HepG2 (cell line): Measurements from ENCODE around the gene PDP2. TPM values are rescaled to one million over a fixed set of nuclear protein-coding genes. Genes with fewer than 3 reads are reported as not detected.

Experiments used
- AHR ChIP-seq: IDR thresholded peaks from 2 replicates; pipeline ENCODE4 v1.6.1; 2018; ENCODE audit warnings: missing genetic modification reagents, missing compliant biosample characterization
- DZIP1 ChIP-seq: sonication (generic); formaldehyde crosslinking; IDR thresholded peaks from 2 replicates; pipeline ENCODE4 v1.5.0; 2020; ENCODE audit warnings: mild to moderate bottlenecking, missing genetic modification reagents
- E2F1 ChIP-seq: sonication (generic); formaldehyde crosslinking; IDR thresholded peaks from 2 replicates; pipeline ENCODE4 v1.5.0; 2020; ENCODE audit warnings: missing genetic modification reagents
- E2F5 ChIP-seq: sonication (generic); formaldehyde crosslinking; conservative IDR thresholded peaks from 2 replicates; pipeline ENCODE4 v1.4.0; 2020; ENCODE audit warnings: missing genetic modification reagents
- FOXA3 ChIP-seq: IDR thresholded peaks from 2 replicates; pipeline ENCODE4 v1.6.1; 2016; ENCODE audit warnings: missing genetic modification reagents, missing compliant biosample characterization
- GLI4 ChIP-seq: sonication (generic); formaldehyde crosslinking; IDR thresholded peaks from 2 replicates; pipeline ENCODE4 v1.5.1; 2020; ENCODE audit warnings: missing genetic modification reagents, mild to moderate bottlenecking, moderate library complexity, borderline replicate concordance
- HINFP ChIP-seq: sonication (generic); formaldehyde crosslinking; IDR thresholded peaks from 2 replicates; pipeline ENCODE4 v1.4.0; 2020; ENCODE audit warnings: low read depth, mild to moderate bottlenecking, missing genetic modification reagents
- HIVEP1 ChIP-seq: sonication (generic); formaldehyde crosslinking; IDR thresholded peaks from 2 replicates; pipeline ENCODE4 v1.4.0; 2020; ENCODE audit warnings: mild to moderate bottlenecking, missing genetic modification reagents
- IRF1 ChIP-seq: sonication (generic); formaldehyde crosslinking; IDR thresholded peaks from 2 replicates; pipeline ENCODE4 v1.4.0; 2020; ENCODE audit warnings: low read depth, mild to moderate bottlenecking, missing genetic modification reagents
- ISL2 ChIP-seq: sonication (generic); formaldehyde crosslinking; IDR thresholded peaks from 2 replicates; pipeline ENCODE4 v1.5.0; 2020; ENCODE audit warnings: missing genetic modification reagents
- MTF1 ChIP-seq: sonication (generic); formaldehyde crosslinking; IDR thresholded peaks from 2 replicates; pipeline ENCODE4 v1.5.0; 2020; ENCODE audit warnings: missing genetic modification reagents
- NFE2L1 ChIP-seq: sonication (generic); formaldehyde crosslinking; IDR thresholded peaks from 2 replicates; pipeline ENCODE4 v1.4.0; 2020; ENCODE audit warnings: missing genetic modification reagents, mild to moderate bottlenecking, borderline replicate concordance
- POLR2A ChIP-seq, 2 experiments: IDR thresholded peaks; 2 replicates each; pipeline ENCODE4 v1.6.1; 2011; ENCODE audit warnings: low read depth in 2 of 2, low read length in 2 of 2, mild to moderate bottlenecking in 1 of 2, moderate library complexity in 1 of 2; ENCODE audit not compliant: insufficient read depth in 1 of 2
- RAD51 ChIP-seq: fragments of 450-650 bp; IDR thresholded peaks from 2 replicates; pipeline ENCODE4 v1.6.1; 2016; ENCODE audit warnings: borderline replicate concordance
- SALL1 ChIP-seq: sonication (generic); formaldehyde crosslinking; IDR thresholded peaks from 2 replicates; pipeline ENCODE4 v1.8.0; 2022; ENCODE audit warnings: mild to moderate bottlenecking, missing genetic modification reagents
- SRY ChIP-seq: sonication (generic); formaldehyde crosslinking; IDR thresholded peaks from 2 replicates; pipeline ENCODE4 v1.8.0; 2022; ENCODE audit warnings: mild to moderate bottlenecking, missing genetic modification reagents
- SSRP1 ChIP-seq: IDR thresholded peaks from 2 replicates; pipeline ENCODE4 v1.6.1; 2016; ENCODE audit warnings: control low read depth
- SYNCRIP ChIP-seq: fragments of 200-400 bp; formaldehyde crosslinking; IDR thresholded peaks from 2 replicates; pipeline ENCODE4 v1.6.1; 2018; ENCODE audit warnings: mild to moderate bottlenecking, low read depth, low read length; ENCODE audit not compliant: insufficient read depth
- ZBTB20 ChIP-seq: sonication (generic); formaldehyde crosslinking; IDR thresholded peaks from 2 replicates; pipeline ENCODE4 v1.8.1; 2023; ENCODE audit warnings: missing genetic modification reagents, low read depth, mild to moderate bottlenecking, borderline replicate concordance
- ZBTB26 ChIP-seq: IDR thresholded peaks from 2 replicates; pipeline ENCODE4 v1.6.1; 2016; ENCODE audit warnings: missing compliant biosample characterization, missing genetic modification reagents, borderline replicate concordance
- ZC3H13 ChIP-seq: sonication (generic); formaldehyde crosslinking; IDR thresholded peaks from 2 replicates; pipeline ENCODE4 v1.8.1; 2023; ENCODE audit warnings: mild to moderate bottlenecking, missing genetic modification reagents, moderate library complexity
- ZKSCAN5 ChIP-seq: sonication (generic); formaldehyde crosslinking; IDR thresholded peaks from 2 replicates; pipeline ENCODE4 v1.5.1; 2020; ENCODE audit warnings: mild to moderate bottlenecking, missing genetic modification reagents
- polyA plus RNA-seq, 8 experiments: library from polyadenylated mRNA; depleted of rRNA in 3 of 8; stranded (reverse) in 7 of 8; unstranded in 1 of 8; fragments of >200 nt; fragmentation: Illumina TruSeq in 4 of 8; extraction: Trizol in 4 of 8; gene quantifications; 2 replicates each; pipeline versions ENCODE4 v1.2.1 to v1.2.3, GENCODE V29; 2011 to 2016; ENCODE audit warnings: low read depth in 4 of 8, missing spikeins in 1 of 8, mixed read lengths in 1 of 8; ENCODE audit not compliant: insufficient read depth in 1 of 8
- total RNA-seq, 5 experiments: library from RNA; depleted of rRNA; stranded (reverse); fragments of >200 nt; fragmentation: Illumina TruSeq; extraction: Trizol; gene quantifications; 2 replicates each; pipeline ENCODE4 v1.2.3, GENCODE V29; 2016; ENCODE audit warnings: low read depth in 1 of 5

The PDP2 gene
- total and polyA plus RNA-seq, 2 of the 13 experiments (the other 11 are each of a cell fraction or from before 2014, with no cell fraction given) = 12.8 to 15.8 TPM

GRCh38 chr16:66934138-66934838 lies 54.0 kb downstream of the PDP2 start, which contains the start of gene CIAO2B (continued):
- TF ChIP-seq DZIP1 (peak; percentile 51), MTF1 (peak; percentile 86; the same call in 1 of the 2 replicates), NFE2L1 (CRISPR knock-in tag) (no peak), FOXA3 (CRISPR knock-in tag) (peak; percentile 66), ISL2 (peak; percentile 92), POLR2A (IDR thresholded peaks at IDR 0.05; ENCODE audit: insufficient read depth in 1 of 2, low read depth in 2 of 2, low read length in 2 of 2) (peak; percentile 85 to 93), SALL1 (peak; percentile 93), SYNCRIP (no peak), IRF1 (CRISPR knock-in tag) (0 out of 2 replicates have a peak, but pooled peaks have one; percentile 17), RAD51 (no peak), E2F1 (CRISPR knock-in tag) (peak; percentile 48; the same call in 1 of the 2 replicates), SRY (CRISPR knock-in tag) (peak; percentile 91; the same call in 1 of the 2 replicates), ZC3H13 (peak; percentile 89), HIVEP1 (CRISPR knock-in tag) (peak; percentile 97), SSRP1 (CRISPR knock-in tag) (0 out of 2 replicates have a peak, but pooled peaks have one; percentile 50), GLI4 (CRISPR knock-in tag) (peak; percentile 74; the same call in 1 of the 2 replicates), E2F5 (CRISPR knock-in tag) (peak; percentile 58), ZKSCAN5 (CRISPR knock-in tag) (no peak; the same call in 1 of the 2 replicates), HINFP (CRISPR knock-in tag) (peak; percentile 93), ZBTB26 (CRISPR knock-in tag) (peak; percentile 52), ZBTB20 (peak; percentile 96), AHR (peak; percentile 88; the same call in 1 of the 2 replicates)
